Activated B cell treated with CpG ODN at 0.5 μM for 24 hours (primary cell): Measurements from ENCODE around the gene NOB1. TPM values are rescaled to one million over a fixed set of nuclear protein-coding genes. Genes with fewer than 3 reads are reported as not detected.
"Not testable (repeated sequence)": the region's sequence is repeated elsewhere in the genome, so short reads cannot be mapped to it uniquely, and the experiment has no call there.

Source experiments
- ATAC-seq: fragments of 200-7000 bp; cut with Tn5 transposase; one replicate; pipeline ENCODE4 v1.10.0; 2021; ENCODE audit warnings: low read depth, mild to moderate bottlenecking, moderate library complexity
- CTCF ChIA-PET: fragments of 350-600 bp; sonication (Branson Sonifier 250); formaldehyde crosslinking; loops from one replicate; lab custom pipeline; 2021; ENCODE audit warnings: antibody characterized with exemption; lab: Charles Lee
- POLR2A ChIA-PET: fragments of 350-600 bp; sonication (Branson Sonifier 250); formaldehyde crosslinking; loops from one replicate; lab custom pipeline; 2021; ENCODE audit warnings: antibody characterized with exemption; lab: Charles Lee
- DNase-seq: peaks from one replicate; pipeline ENCODE4 v3.0.0; 2022
- H3K27ac Mint-ChIP-seq: one replicate; pipeline ENCODE4 v1.8.0; 2020; ENCODE audit warnings: mixed read lengths
- H3K27me3 Mint-ChIP-seq: one replicate; pipeline ENCODE4 v1.8.0; 2021; ENCODE audit warnings: mixed read lengths
- H3K36me3 Mint-ChIP-seq: one replicate; pipeline ENCODE4 v1.8.0; 2021; ENCODE audit warnings: low read depth, mixed read lengths
- H3K4me1 Mint-ChIP-seq: one replicate; pipeline ENCODE4 v1.8.0; 2021; ENCODE audit warnings: mixed read lengths
- H3K4me3 Mint-ChIP-seq: one replicate; pipeline ENCODE4 v1.8.0; 2020; ENCODE audit warnings: mild to moderate bottlenecking, mixed read lengths
- H3K9me3 Mint-ChIP-seq: one replicate; pipeline ENCODE4 v1.8.0; 2020; ENCODE audit warnings: mixed read lengths
- CTCF ChIP-seq: fragments of 200-600 bp; IDR thresholded peaks from one replicate; pipeline ENCODE4 v1.8.0; 2022; ENCODE audit warnings: antibody characterized with exemption, mild to moderate bottlenecking
- intact Hi-C: fragments of 100-400 bp; cut with micrococcal nuclease; formaldehyde crosslinking; loops from one replicate; pipeline ENCODE4 v1.15.1; 2024
- total RNA-seq: library from RNA; stranded (reverse); gene quantifications from 2 replicates; pipeline ENCODE4 v1.2.3, GENCODE V29; 2022

Gene NOB1
- total RNA-seq, 1 donor from 2014 or later: 78.8 TPM

GRCh38 chr16:69744363-69745231, 10.1 kb downstream of the NOB1 start:
- no peaks in the 10 kb centered on the region for H3K4me1 Mint-ChIP-seq
- H3K27me3 Mint-ChIP-seq: no peaks in the 10 kb centered on the region
- peaks cover 90% of the 10 kb centered on the region for H3K36me3 Mint-ChIP-seq
- no peaks in the 10 kb centered on the region for H3K9me3 Mint-ChIP-seq
- no peak for TF ChIP-seq CTCF
- POLR2A ChIA-PET: no interaction called here
- no peak overlapping the region for H3K4me3 Mint-ChIP-seq
- intact Hi-C loops: no loop called here
- H3K27ac Mint-ChIP-seq: peak overlapping the region; percentile 53
- no peak for DNase-seq
- CTCF ChIA-PET: interaction anchor here (1.3 kb wide), 1 partner anchor 10 kb away, joined by 3 read pairs; the partner anchor contains the start of gene NOB1
- no peak for ATAC-seq

- CTCF ChIA-PET: interaction anchor here (0.6 kb wide), 2 partner anchors 10 to 520 kb away, joined by 3 to 4 read pairs; no protein-coding TSS in a partner anchor
- intact Hi-C loops: no loop called here
- H3K4me3 Mint-ChIP-seq: no peak overlapping the region
- peaks cover 68% of the 10 kb centered on the region for H3K36me3 Mint-ChIP-seq
- ATAC-seq (no peak), DNase-seq (no peak)
- no peak for TF ChIP-seq CTCF
- H3K27ac Mint-ChIP-seq: no peak overlapping the region
- no peaks in the 10 kb centered on the region for H3K4me1 Mint-ChIP-seq
- H3K9me3 Mint-ChIP-seq: no peaks in the 10 kb centered on the region
- POLR2A ChIA-PET: interaction anchor here (0.5 to 1.2 kb wide), 5 partner anchors 10 to 17 kb away, joined by 3 to 10 read pairs (median 4); partner anchors contain the start of gene NOB1
- no peaks in the 10 kb centered on the region for H3K27me3 Mint-ChIP-seq
Measured at GRCh38 chr16:69741951-69742904, 12.5 kb downstream of the NOB1 start.

- ChIA-PET CTCF (interaction anchor here (0.6 kb wide), 1 partner anchor 10 kb away, joined by 4 read pairs; no protein-coding TSS in a partner anchor), POLR2A (interaction anchor here (0.5 to 1.2 kb wide), 2 partner anchors 10 to 13 kb away, joined by 4 read pairs; partner anchors contain the start of gene NOB1)
- TF ChIP-seq CTCF: no peak
- Mint-ChIP-seq H3K27ac (no peak overlapping the region), H3K9me3 (no peaks in the 10 kb centered on the region), H3K36me3 (peaks cover 63% of the 10 kb centered on the region), H3K4me1 (no peaks in the 10 kb centered on the region), H3K4me3 (no peak overlapping the region), H3K27me3 (no peaks in the 10 kb centered on the region)
- DNase-seq (no peak), ATAC-seq (no peak)
- intact Hi-C loops: no loop called here
Measured at GRCh38 chr16:69741519-69741918, 13.2 kb downstream of the NOB1 start.

- Mint-ChIP-seq H3K27me3 (no peaks in the 10 kb centered on the region), H3K36me3 (no peaks in the 10 kb centered on the region), H3K4me3 (no peak overlapping the region), H3K9me3 (no peaks in the 10 kb centered on the region), H3K4me1 (peaks cover 3% of the 10 kb centered on the region), H3K27ac (no peak overlapping the region)
- no peak for TF ChIP-seq CTCF
- DNase-seq (no peak), ATAC-seq (no peak)
- ChIA-PET CTCF (interaction anchor here (0.7 kb wide), 1 partner anchor 9 kb away, joined by 4 read pairs; no protein-coding TSS in a partner anchor), POLR2A (interaction anchor here (0.7 kb wide), 1 partner anchor 11 kb away, joined by 10 read pairs; no protein-coding TSS in a partner anchor)
- intact Hi-C loops: no loop called here
Measured at GRCh38 chr16:69732101-69732500, 22.6 kb downstream of the NOB1 start.

GRCh38 chr16:69731280-69731679, 23.4 kb downstream of the NOB1 start:
- H3K4me1 Mint-ChIP-seq: peaks cover 11% of the 10 kb centered on the region
- ATAC-seq, H3K9me3 Mint-ChIP-seq, H3K27ac Mint-ChIP-seq, intact Hi-C loops, H3K36me3 Mint-ChIP-seq, DNase-seq, H3K27me3 Mint-ChIP-seq, H3K4me3 Mint-ChIP-seq: not testable (repeated sequence)
- ChIA-PET POLR2A (interaction anchor here (0.7 kb wide), 1 partner anchor 10 kb away, joined by 4 read pairs; no protein-coding TSS in a partner anchor), CTCF (interaction anchor here (0.7 kb wide), 1 partner anchor 10 kb away, joined by 4 read pairs; no protein-coding TSS in a partner anchor)

- ATAC-seq, H3K4me3 Mint-ChIP-seq, H3K27me3 Mint-ChIP-seq, H3K27ac Mint-ChIP-seq, DNase-seq, CTCF ChIA-PET, H3K9me3 Mint-ChIP-seq, H3K36me3 Mint-ChIP-seq: not testable (repeated sequence)
- intact Hi-C loops: loop anchor here (10.0 kb wide), 1 partner anchor 544 kb away; the partner anchor contains the start of gene SNTB2
- peaks cover 24% of the 10 kb centered on the region for H3K4me1 Mint-ChIP-seq
- POLR2A ChIA-PET: interaction anchor here (1.2 kb wide), 1 partner anchor 25 kb away, joined by 3 read pairs; no protein-coding TSS in a partner anchor
Measured at GRCh38 chr16:69729030-69729429, 25.7 kb downstream of the NOB1 start.
